ENCODE measurements around the gene SPOCK2.
"Not testable (repeated sequence)": the region's sequence is repeated elsewhere in the genome, so short reads cannot be mapped to it uniquely, and the experiment has no call there.

Gene SPOCK2

DNA sequence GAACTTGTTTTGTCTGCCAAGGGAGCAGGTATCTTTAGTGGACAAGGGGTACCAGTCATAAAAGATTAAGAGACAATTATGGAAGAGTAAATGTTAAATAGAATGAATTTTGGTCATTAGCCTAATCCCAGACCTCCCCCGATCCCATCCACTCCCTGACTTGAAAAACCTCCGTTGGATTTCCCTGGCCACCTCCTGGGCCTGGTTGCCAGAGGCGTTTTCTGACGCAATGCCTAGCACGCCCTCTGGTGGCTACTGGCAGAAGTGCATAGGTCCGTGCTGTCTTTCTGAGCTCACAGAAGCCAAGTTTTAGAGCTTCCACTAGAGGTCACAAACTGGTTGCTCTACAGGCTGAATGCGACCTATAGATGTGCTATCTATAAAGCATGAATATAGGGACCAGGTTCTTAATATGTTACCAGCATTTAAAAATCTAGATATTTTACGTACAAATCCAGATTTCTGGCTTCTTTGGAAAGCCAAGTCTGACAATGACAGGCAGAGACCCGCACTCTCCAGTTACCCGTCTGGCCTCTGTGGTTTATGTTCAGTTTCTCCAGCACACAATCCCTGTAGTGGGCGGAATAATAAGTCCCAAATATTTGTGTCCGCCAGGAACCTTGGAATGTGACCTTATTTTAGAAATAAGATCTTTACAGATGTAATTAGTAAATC lies 39.8 kb downstream of the SPOCK2 start:
- TF ChIP-seq JUND (IDR thresholded peaks at IDR 0.05; ENCODE audit: low read depth) = no peak
- peak; percentile 71 to 91 for DNase-seq (ENCODE audit: low read depth in 1 of 2, low spot score in 1 of 2)
- in situ Hi-C loops (cut with HindIII; ENCODE audit: low pct_unique_long_range_greater_than_20kb, low sequenced_read_pairs) = no loop called here

DNA sequence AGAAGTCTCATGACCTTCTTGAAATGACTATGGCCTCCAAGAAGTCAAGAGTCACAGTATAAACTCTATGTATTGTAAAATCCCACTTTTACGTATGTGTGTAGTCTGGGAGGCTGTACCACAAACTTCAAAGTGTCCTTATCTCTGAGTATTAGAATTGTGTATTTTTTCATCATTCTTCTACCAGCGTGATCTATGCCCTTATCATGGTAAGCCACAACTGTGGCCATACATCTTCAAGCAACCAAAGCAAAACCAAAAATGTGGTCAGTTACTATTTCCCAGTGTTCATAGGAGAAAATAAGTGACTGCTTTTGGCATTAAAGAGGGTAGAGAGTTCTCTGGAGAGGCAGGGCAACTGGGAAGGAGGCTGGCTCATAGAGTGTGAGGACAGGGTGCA lies 42.8 kb downstream of the SPOCK2 start:
- in situ Hi-C loops (cut with HindIII; ENCODE audit: low pct_unique_long_range_greater_than_20kb, low sequenced_read_pairs) = no loop called here
- no peak for TF ChIP-seq JUND (IDR thresholded peaks at IDR 0.05; ENCODE audit: low read depth)
- DNase-seq (ENCODE audit: low read depth in 1 of 2, low spot score in 1 of 2) = no peak

DNA sequence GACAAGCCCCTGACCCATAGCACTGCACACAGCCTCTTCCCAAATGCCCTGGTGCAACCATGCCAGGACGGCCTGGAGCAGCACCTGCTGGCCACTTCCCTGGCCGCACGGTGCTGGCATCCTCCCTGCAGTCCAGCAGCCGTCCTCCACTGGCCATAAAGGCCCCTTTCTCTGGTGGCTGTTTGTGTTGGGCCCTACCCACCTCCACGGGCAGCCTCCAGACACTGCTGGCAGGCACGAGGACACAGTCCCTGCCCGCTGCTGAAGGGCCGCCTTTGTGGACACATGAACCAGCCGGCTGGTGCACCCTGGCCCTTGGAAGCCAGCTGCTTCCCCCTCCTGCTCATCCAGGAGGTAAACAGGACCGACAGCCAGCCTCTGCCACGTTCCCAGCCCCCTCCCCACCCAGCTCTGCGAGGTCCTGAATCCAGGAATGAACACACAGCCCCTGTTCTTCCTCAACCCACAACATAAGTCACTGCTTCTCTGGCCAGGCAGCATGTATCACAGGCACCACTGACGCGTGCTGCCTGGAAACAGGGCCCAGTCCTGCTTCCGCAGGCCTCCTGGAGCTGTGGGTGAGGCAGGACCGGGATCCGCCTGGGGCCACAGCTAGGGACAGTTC lies 43.8 kb downstream of the SPOCK2 start:
- TF ChIP-seq JUND (IDR thresholded peaks at IDR 0.05; ENCODE audit: low read depth) = no peak
- in situ Hi-C loops (cut with HindIII; ENCODE audit: low pct_unique_long_range_greater_than_20kb, low sequenced_read_pairs) = no loop called here
- DNase-seq (ENCODE audit: low read depth in 1 of 2, low spot score in 1 of 2) = peak in 1 of 2 experiments; percentile 29

DNA sequence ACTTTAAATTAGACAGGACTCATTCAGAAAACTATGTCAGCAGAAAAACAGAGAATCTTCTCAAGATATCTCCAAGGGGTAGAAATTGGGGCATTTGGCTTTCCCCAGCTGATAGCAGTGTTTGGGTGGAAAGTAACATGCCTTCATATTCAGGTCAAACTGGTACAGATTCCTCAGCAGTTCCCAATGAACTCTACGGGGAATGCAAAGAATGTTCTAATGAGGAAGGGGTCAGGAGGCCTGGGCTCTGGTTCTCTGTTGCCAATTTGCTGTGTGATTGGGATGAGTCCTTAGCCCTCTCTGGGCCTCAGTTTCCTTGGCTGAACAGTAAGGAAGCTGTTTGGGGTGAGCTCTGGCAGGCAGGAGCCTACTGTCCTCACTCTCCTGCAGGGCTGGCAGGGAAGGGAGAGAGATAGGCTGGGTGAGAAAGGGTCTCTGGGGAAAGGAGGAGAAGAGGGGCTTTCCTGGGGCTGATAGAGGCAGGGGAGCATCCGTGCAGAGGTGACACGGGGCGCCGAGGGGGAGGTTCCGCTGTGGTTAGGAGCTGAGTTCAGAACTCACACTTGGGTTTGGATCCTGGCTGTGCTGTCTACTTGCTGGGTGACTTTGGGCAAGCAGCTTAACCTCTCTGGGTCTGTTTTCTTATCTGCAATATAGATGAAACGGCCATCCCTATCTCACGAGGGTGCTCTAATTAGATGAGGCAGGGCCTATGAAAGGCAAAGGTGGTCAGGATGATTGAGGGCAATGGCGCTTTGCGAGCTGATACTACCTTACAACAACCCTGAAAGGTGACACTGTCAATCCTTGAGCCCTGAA lies 45.1 kb downstream of the SPOCK2 start:
- in situ Hi-C loops (cut with HindIII; ENCODE audit: low pct_unique_long_range_greater_than_20kb, low sequenced_read_pairs) = no loop called here
- DNase-seq (ENCODE audit: low read depth in 1 of 2, low spot score in 1 of 2) = peak in 1 of 2 experiments; percentile 20
- TF ChIP-seq JUND (IDR thresholded peaks at IDR 0.05; ENCODE audit: low read depth) = no peak

DNA sequence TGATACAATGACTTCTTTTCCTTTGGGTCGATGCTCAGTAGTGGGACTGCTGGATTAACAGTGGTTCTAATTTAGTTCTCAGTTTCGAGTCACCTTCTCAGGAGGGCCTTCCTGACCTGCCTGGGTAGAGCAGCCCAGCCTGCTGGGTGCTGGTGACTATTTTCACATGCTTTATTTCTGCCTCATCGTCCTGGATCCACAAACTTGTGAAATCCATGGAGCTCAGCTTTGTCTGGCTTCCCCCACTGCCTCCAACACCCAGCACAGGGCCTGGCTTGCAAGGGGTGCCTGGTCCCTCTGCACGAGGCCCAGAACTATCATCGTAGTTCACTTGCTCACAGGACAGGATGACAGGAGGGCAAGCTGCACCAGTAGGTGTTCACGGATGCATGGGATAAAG lies 46.9 kb downstream of the SPOCK2 start:
- in situ Hi-C loops (cut with HindIII; ENCODE audit: low pct_unique_long_range_greater_than_20kb, low sequenced_read_pairs) = no loop called here
- no peak for TF ChIP-seq JUND (IDR thresholded peaks at IDR 0.05; ENCODE audit: low read depth)
- no peak for DNase-seq (ENCODE audit: low read depth in 1 of 2, low spot score in 1 of 2)

DNA sequence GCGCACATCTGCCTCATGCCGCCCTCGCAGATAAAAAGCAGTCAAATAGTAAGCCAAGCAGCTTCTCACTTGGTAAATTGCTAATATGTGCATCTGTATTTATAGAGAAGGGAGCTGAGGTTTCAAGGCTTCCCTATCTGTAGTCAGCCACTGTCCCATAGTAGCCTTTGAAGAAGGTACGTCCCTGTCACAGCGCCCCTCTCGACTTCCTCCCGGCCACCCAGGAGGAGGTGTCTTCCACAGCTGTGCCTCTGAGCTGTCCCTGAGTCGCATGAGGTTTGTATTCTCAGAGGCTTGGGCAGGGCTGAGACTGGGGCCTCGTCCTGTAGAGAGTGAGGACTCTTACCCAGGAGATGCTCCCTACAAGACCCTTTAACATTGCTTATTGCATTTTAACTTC lies 49.0 kb downstream of the SPOCK2 start:
- in situ Hi-C loops (cut with HindIII; ENCODE audit: low pct_unique_long_range_greater_than_20kb, low sequenced_read_pairs) = no loop called here
- TF ChIP-seq JUND (IDR thresholded peaks at IDR 0.05; ENCODE audit: low read depth) = no peak

DNA sequence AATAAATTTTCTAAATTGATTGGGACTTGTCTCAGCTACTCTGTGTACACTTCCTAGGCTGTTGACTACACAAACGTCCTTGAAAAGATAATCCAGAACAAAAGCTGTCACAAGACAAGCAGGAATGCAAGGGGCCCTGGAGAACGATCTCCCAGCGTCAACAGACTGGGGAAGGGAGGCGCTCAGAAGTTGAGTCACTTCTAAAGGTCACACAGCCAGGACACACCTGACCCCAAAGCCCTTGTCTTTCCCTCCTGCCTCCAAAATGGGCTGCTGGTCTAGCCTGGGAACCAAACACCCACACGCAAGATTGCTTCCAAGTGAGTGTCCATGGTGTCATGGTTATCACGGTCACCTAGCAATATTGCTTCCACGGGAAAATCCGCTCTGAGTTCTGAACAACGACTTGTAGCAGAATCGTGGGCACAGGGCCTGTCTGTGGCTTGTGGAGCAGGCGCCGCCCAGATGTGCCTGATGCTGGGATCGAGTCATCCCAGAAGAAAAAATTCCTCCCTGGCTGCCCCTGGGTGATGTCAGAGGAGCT lies 49.8 kb downstream of the SPOCK2 start:
- TF ChIP-seq JUND (IDR thresholded peaks at IDR 0.05; ENCODE audit: low read depth) = no peak
- DNase-seq (ENCODE audit: low read depth in 1 of 2, low spot score in 1 of 2) = no peak
- in situ Hi-C loops (cut with HindIII; ENCODE audit: low pct_unique_long_range_greater_than_20kb, low sequenced_read_pairs) = no loop called here

More for the DNA sequence above, 49.0 kb downstream of the SPOCK2 start:
- no peak for DNase-seq (ENCODE audit: low read depth in 1 of 2, low spot score in 1 of 2)

DNA sequence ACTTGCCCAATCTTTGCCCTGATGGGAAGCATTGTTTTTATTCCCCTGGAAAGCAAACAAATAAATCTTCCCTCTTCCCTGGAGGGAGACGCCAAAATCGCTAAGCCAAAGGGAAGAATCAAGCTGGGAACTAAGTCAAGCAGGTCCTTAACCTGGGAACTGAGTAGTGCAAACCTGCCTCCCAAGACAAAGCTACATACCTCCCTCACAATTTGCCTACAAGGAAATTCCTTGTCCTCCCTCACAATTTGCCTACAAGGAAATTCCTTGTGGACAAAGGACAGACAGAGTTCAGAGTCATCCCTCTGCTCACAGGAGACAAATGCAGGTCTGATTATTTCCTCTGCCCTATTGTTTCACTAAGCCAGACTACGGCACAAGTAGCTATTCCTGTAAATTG lies 50.5 kb downstream of the SPOCK2 start:
- no peak for TF ChIP-seq JUND (IDR thresholded peaks at IDR 0.05; ENCODE audit: low read depth)
- in situ Hi-C loops (cut with HindIII; ENCODE audit: low pct_unique_long_range_greater_than_20kb, low sequenced_read_pairs) = no loop called here
- DNase-seq (ENCODE audit: low read depth in 1 of 2, low spot score in 1 of 2) = peak in 1 of 2 experiments; percentile 7

DNA sequence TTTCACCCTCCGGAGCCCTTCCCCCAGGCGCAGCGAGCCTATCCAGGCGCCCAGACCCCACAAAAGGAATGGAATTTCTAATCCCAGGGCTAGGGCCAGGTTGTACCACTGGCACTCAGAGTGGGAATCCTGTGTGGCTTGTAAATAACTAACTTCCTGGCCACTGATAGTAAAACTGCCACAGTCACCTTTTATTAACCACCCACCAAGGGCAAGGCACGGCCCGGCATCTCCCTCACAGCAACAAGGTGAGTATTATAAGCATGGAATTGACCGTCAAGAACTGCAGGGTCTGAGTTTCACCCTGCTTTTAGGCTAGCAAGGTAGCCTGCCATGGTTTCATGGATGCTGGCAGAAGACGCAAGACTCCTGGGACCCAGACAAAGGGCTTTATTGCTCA lies 51.1 kb downstream of the SPOCK2 start:
- in situ Hi-C loops (cut with HindIII; ENCODE audit: low pct_unique_long_range_greater_than_20kb, low sequenced_read_pairs) = no loop called here
- no peak for DNase-seq (ENCODE audit: low read depth in 1 of 2, low spot score in 1 of 2)
- no peak for TF ChIP-seq JUND (IDR thresholded peaks at IDR 0.05; ENCODE audit: low read depth)

DNA sequence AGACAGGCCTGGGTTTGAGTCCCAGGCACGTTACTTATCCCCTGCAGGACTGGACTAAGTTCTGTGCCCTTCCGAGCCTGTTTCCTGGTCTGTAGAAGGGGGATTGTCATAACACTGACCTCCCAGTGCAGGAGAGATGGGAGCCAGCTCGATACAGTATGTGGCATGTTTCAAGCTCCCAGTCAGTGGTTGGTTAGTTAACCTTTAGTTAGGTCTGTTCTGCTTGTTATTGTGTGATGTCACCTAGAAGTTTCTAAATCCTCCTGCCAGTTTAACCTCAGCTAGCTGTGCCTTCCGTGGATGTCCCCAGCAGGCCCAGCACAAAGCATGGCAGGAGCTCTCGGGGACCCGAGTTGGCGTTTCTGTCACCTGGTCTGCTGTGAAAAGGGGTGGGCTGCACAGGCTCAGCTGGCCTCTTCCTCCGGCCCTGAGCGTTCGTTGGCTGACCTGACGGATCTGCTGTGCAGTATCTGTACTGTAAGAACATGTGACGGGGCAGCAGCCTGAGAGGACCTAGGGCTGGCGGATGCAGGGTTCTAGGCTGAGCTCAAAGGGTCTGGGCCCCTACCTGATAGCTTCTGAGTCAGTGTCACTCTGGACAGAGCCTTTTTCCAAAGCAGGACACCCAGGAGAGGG lies 53.0 kb downstream of the SPOCK2 start:
- in situ Hi-C loops (cut with HindIII; ENCODE audit: low pct_unique_long_range_greater_than_20kb, low sequenced_read_pairs) = no loop called here
- TF ChIP-seq JUND (IDR thresholded peaks at IDR 0.05; ENCODE audit: low read depth) = no peak
- DNase-seq (ENCODE audit: low read depth in 1 of 2, low spot score in 1 of 2) = no peak

DNA sequence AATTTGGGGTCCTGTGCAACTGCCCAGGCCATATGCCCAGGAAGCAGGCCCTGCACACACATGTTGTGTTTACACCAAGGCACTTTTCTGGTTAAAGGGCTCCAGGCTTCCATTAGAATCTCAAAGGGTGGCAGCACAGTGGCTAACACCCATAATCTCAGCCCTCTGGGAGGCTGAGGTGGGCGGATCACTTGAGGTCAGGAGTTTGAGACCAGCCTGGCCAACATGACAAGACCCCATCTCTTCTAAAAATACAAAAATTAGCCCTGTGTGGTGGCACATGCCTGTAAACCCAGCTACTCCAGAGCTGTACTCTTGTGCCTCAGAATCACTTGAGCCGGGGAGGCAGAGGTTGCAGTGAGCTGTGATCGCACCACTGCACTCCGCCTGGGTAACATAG lies 53.6 kb downstream of the SPOCK2 start:
- in situ Hi-C loops (cut with HindIII; ENCODE audit: low pct_unique_long_range_greater_than_20kb, low sequenced_read_pairs) = no loop called here
- DNase-seq (ENCODE audit: low read depth in 1 of 2, low spot score in 1 of 2) = no peak
- no peak for TF ChIP-seq JUND (IDR thresholded peaks at IDR 0.05; ENCODE audit: low read depth)

DNA sequence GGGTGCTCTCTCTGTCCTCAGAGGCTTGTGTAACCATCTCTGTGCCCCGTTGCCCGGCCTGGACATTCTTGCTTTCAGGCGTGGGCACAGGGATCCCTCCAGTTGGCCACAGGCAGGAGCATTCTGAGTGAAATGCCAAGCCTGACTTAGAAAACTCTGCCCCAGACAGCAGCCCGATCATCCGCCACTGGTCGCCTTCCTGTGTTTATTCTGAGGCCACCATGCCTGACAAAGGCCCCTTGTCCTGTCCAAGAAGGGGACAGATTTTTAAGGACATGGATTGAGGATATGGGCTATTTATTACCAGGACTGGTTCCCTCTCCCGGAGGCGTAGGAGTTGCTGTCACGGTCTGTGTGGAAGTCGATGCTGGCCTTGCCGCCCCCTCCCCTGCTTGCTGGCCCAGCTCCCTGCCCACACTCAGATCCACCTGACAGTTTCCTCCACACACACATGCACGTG lies 54.3 kb downstream of the SPOCK2 start:
- no peak for DNase-seq (ENCODE audit: low read depth in 1 of 2, low spot score in 1 of 2)
- in situ Hi-C loops (cut with HindIII; ENCODE audit: low pct_unique_long_range_greater_than_20kb, low sequenced_read_pairs) = no loop called here
- no peak for TF ChIP-seq JUND (IDR thresholded peaks at IDR 0.05; ENCODE audit: low read depth)

DNA sequence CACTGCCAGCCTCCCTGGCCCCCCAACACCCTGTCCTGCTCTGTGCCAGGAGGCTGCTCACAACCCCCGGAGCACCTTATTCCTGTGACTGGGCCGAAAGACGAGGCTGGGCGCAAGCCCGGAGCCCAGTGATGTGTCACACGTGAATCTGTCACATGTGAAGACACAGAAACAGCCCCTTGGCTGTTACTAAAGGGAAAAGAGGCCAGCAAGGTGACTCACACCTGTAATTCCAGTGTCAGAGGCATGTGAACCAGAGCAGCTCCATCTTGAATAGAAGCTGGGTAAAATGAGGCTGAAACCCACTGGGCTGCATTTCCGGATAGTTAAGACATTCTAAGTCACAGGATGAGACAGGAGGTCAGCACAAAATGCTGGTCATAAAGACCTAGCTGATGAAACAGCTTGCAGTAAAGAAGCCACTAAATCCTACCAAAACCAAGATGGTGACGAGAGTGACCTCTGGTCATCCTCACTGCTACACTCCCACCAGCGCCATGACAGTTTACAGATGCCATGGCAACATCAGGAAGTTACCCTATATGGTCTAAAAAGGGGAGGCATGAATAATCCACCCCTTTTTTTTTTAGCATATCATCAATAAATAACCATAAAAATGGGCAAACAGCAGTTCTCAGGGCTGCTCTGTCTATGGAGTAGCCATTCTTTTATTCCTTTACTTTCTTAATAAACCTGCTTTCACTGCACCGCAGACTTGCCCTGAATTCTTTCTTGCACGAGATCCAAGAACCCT lies 55.8 kb downstream of the SPOCK2 start:
- in situ Hi-C loops (cut with HindIII; ENCODE audit: low pct_unique_long_range_greater_than_20kb, low sequenced_read_pairs); DNase-seq (ENCODE audit: low read depth in 1 of 2, low spot score in 1 of 2): not testable (repeated sequence)

Measured in T47D (cell line).